ENCODE data around the gene C19orf47.

The C19orf47 gene

GRCh38 chr19:40313229-40313983 is 34.8 kb downstream of the C19orf47 start:
- no peak for DNase-seq

GRCh38 chr19:40312533-40312932 is 35.7 kb downstream of the C19orf47 start:
- DNase-seq, result no peak

GRCh38 chr19:40309666-40310065 is 38.5 kb downstream of the C19orf47 start:
- DNase-seq, result no peak

- peak; percentile 58 for DNase-seq
These were observed 42.8 kb downstream of the C19orf47 start for GRCh38 chr19:40305403-40305802.

GRCh38 chr19:40304306-40304705 is 43.9 kb downstream of the C19orf47 start:
- no peak for DNase-seq

GRCh38 chr19:40303765-40304164 is 44.4 kb downstream of the C19orf47 start:
- no peak for DNase-seq

- no peak for DNase-seq
These were observed 45.8 kb downstream of the C19orf47 start for GRCh38 chr19:40302224-40303011.

- no peak for DNase-seq
These were observed 47.5 kb downstream of the C19orf47 start for GRCh38 chr19:40300668-40301067.

- DNase-seq, result no peak
These were observed 50.2 kb downstream of the C19orf47 start for GRCh38 chr19:40298026-40298425.

- no peak for DNase-seq
These were observed 53.6 kb downstream of the C19orf47 start for GRCh38 chr19:40294560-40294959.

GRCh38 chr19:40286971-40287421 is 61.2 kb downstream of the C19orf47 start:
- no peak for DNase-seq

GRCh38 chr19:40286235-40286970 is 61.8 kb downstream of the C19orf47 start:
- no peak for DNase-seq

GRCh38 chr19:40285353-40286234 is 62.6 kb downstream of the C19orf47 start:
- peak; percentile 99 for DNase-seq

- DNase-seq, result peak; percentile 22
These were observed 63.5 kb downstream of the C19orf47 start, which contains the start of gene AKT2 for GRCh38 chr19:40284501-40285352. TSS of gene AKT2 (minus strand) at chr19:40285345. CDS start at chr19:40265267, 20,078 bp downstream.

- no peak for DNase-seq
These were observed 64.0 kb downstream of the C19orf47 start for GRCh38 chr19:40284251-40284500.

- DNase-seq, result peak; percentile 7
These were observed 64.6 kb downstream of the C19orf47 start for GRCh38 chr19:40283414-40284250.

- DNase-seq, result no peak
These were observed 65.3 kb downstream of the C19orf47 start for GRCh38 chr19:40282920-40283319.

- DNase-seq, result no peak
These were observed 66.0 kb downstream of the C19orf47 start for GRCh38 chr19:40282209-40282580.

GRCh38 chr19:40281381-40282208 is 66.6 kb downstream of the C19orf47 start:
- DNase-seq, result no peak

All from DMS 273 treated with DMSO at 0.1 percent for 48 hours (cell line).